ENCODE data around the gene RASA4B.
"Not testable (repeated sequence)": the region's sequence is repeated elsewhere in the genome, so short reads cannot be mapped to it uniquely, and the experiment has no call there.

DNA sequence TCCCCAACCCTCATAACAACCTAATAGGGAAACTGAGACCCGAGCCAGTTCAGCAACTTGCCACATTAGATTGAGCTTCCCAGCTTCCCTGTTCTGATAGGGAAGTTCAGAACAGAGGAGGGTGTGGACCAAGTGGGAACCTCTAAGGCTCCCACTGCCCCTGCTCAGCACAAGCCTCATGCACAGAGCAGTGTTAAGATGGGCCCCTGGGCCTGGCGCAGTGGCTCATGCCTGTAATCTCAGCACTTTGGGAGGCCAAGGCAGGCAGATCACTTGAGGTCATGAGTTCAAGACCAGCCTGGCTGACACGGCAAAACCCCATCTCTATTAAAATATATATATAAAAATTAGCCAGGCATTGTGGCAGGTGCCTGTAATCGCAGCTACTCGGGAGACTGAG, 20.3 kb downstream of the RASA4B start:
- TF ChIP-seq, protein P1, sequence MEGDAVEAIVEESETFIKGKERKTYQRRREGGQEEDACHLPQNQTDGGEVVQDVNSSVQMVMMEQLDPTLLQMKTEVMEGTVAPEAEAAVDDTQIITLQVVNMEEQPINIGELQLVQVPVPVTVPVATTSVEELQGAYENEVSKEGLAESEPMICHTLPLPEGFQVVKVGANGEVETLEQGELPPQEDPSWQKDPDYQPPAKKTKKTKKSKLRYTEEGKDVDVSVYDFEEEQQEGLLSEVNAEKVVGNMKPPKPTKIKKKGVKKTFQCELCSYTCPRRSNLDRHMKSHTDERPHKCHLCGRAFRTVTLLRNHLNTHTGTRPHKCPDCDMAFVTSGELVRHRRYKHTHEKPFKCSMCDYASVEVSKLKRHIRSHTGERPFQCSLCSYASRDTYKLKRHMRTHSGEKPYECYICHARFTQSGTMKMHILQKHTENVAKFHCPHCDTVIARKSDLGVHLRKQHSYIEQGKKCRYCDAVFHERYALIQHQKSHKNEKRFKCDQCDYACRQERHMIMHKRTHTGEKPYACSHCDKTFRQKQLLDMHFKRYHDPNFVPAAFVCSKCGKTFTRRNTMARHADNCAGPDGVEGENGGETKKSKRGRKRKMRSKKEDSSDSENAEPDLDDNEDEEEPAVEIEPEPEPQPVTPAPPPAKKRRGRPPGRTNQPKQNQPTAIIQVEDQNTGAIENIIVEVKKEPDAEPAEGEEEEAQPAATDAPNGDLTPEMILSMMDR (IDR thresholded peaks at IDR 0.05) = not testable (repeated sequence)
- not testable (repeated sequence) for TF ChIP-seq EP300, POLR2A, POLR2AphosphoS5 (IDR thresholded peaks at IDR 0.05)

Measured in suprapubic skin (tissue), 4 donors.